ENCODE data around the gene CUL5. TPM values are rescaled to one million over a fixed set of nuclear protein-coding genes. Genes with fewer than 3 reads are reported as not detected.

The CUL5 gene
- total and polyA plus RNA-seq, 12 donors, result 4.2 to 114 (median 40.7) TPM

DNA sequence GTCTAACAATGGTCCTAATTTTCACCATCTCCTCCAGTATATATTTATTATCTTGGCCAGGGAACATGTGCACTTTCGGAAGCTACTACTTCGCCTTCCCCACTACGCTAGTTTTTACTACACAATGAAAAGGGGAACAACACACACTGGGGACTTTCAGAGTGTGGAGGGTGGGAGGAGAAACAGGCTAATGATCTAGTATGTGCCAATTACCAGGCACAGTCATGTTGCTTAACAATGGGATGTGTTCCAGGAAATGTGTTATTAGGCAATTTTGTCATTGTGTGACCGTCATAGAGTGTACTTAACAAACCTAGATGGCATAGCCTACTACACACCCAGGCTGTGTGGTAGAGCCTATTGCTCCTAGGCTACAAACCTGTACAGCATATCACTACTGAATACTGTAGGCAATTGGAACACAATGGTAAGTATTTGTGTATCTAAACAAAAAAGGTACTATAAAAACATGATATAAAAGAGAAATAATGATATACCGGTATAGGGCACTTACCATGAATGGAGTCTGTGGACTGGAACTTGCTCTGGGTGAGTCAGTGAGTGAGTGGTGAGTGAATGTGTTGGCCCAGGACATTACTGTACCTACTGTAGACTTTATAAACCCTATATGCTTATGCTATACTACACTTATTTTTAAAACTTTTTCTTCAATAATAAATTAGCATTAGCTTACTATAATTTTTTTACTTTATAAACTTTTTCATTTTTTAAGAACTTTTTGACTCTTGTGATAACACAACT is 20.1 kb upstream of the CUL5 start:
- WGBS, 4 donors, result 65 to 79% (median 74%) methylated on average over 5 of the region's 5 CpGs
- peak in 2 of 7 donors; percentile 3 to 25 for DNase-seq
- H3K9me3 ChIP-seq (replicated peaks in 1 of 3), result no peaks in the 10 kb centered on the region
- H3K4me3 ChIP-seq, result no peak overlapping the region
- intact Hi-C loops (cut with DNase I), result no loop called here
- no peak for TF ChIP-seq POLR2A (IDR thresholded peaks at IDR 0.05)
- TF ChIP-seq, protein P1, sequence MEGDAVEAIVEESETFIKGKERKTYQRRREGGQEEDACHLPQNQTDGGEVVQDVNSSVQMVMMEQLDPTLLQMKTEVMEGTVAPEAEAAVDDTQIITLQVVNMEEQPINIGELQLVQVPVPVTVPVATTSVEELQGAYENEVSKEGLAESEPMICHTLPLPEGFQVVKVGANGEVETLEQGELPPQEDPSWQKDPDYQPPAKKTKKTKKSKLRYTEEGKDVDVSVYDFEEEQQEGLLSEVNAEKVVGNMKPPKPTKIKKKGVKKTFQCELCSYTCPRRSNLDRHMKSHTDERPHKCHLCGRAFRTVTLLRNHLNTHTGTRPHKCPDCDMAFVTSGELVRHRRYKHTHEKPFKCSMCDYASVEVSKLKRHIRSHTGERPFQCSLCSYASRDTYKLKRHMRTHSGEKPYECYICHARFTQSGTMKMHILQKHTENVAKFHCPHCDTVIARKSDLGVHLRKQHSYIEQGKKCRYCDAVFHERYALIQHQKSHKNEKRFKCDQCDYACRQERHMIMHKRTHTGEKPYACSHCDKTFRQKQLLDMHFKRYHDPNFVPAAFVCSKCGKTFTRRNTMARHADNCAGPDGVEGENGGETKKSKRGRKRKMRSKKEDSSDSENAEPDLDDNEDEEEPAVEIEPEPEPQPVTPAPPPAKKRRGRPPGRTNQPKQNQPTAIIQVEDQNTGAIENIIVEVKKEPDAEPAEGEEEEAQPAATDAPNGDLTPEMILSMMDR (IDR thresholded peaks at IDR 0.05), result no peak
- H3K27me3 ChIP-seq, result no peaks in the 10 kb centered on the region
- no peaks in the 10 kb centered on the region for H3K4me1 ChIP-seq (replicated peaks in 1 of 2)
- H3K36me3 ChIP-seq (replicated peaks in 1 of 2), result no peaks in the 10 kb centered on the region
- H3K27ac ChIP-seq, result no peak overlapping the region

DNA sequence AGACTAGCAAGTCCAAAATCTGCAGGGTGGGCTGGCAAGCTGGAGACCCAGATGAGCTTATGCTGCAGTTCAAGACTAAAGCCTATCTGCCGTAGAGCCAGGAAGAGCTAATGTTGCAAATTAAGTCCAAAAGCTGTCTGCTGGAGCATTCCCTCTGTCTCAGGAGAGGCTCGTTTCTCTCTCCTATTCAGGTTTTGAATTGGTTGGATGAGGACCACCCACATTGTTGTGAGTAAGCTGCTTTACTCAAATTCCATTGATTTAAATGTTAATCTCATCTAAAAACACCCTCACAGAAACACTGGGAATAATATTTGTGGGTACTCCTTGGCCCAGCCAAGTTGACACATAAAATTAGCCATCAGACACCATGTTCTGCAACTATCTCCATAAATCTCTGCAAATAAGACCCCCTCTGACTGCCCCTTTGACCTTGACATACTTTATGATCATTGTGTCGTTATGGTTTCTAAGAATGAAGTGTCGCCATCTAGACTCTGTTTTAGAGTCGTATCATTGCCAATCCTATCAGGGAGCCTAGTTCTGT is 16.8 kb upstream of the CUL5 start:
- no peak overlapping the region for H3K4me3 ChIP-seq
- WGBS, 4 donors, result 59 to 72% (median 64%) methylated on average over 5 of the region's 5 CpGs
- intact Hi-C loops (cut with DNase I), result no loop called here
- H3K27ac ChIP-seq, result no peak overlapping the region
- no peaks in the 10 kb centered on the region for H3K9me3 ChIP-seq (replicated peaks in 1 of 3)
- no peak for DNase-seq
- no peaks in the 10 kb centered on the region for H3K36me3 ChIP-seq (replicated peaks in 1 of 2)
- H3K4me1 ChIP-seq (replicated peaks in 1 of 2), result no peaks in the 10 kb centered on the region
- H3K27me3 ChIP-seq, result no peaks in the 10 kb centered on the region
- TF ChIP-seq, protein P1 (IDR thresholded peaks at IDR 0.05), result no peak
- TF ChIP-seq POLR2A (IDR thresholded peaks at IDR 0.05), result no peak

DNA sequence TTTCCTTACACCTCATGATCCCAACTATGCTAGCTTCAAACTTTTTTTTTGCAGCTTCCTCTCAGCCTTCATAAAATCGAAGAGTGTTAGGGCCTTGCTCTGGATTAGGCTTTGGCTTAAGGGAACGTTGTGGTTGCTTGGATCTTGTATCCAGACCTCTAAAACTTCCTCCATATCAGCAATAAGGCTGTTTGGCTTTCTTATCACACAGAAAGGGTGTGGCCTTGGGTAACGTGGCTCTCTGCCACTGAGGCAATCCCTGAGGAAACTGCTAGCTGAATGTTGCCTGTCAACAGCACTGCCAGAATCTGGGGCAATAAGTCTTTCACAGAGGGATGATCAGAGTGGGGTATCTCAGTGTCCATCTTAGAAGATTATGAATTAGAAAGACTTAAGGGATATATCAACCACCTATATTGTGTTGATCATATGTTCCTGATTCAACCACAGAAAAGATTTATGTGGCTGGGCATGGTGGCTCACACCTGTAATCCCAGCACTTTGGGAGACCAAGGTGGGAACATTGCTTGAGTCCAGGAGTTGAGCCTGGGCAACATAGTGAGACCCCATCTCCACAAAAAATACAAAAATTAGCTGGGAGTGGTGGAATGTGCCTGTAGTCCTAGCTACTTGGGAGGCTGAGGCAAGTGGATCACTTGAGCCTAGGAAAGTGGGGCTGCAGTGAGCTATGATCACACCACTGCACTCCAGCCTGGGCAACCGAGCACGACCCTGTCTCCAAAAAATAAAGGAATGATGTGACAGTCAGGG is 12.5 kb upstream of the CUL5 start:
- Histone ChIP-seq H3K4me1 (replicated peaks in 1 of 2) (no peaks in the 10 kb centered on the region), H3K27me3 (no peaks in the 10 kb centered on the region), H3K4me3 (no peak overlapping the region), H3K36me3 (replicated peaks in 1 of 2) (no peaks in the 10 kb centered on the region), H3K27ac (no peak overlapping the region), H3K9me3 (replicated peaks in 1 of 3) (no peaks in the 10 kb centered on the region)
- intact Hi-C loops (cut with DNase I), result no loop called here
- TF ChIP-seq, protein P1 (IDR thresholded peaks at IDR 0.05), result no peak
- TF ChIP-seq POLR2A (IDR thresholded peaks at IDR 0.05), result no peak
- 36 to 48% (median 38%) methylated on average over 4 to 5 of the region's 5 CpGs for WGBS, 4 donors
- peak in 1 of 7 donors; percentile 38 for DNase-seq

DNA sequence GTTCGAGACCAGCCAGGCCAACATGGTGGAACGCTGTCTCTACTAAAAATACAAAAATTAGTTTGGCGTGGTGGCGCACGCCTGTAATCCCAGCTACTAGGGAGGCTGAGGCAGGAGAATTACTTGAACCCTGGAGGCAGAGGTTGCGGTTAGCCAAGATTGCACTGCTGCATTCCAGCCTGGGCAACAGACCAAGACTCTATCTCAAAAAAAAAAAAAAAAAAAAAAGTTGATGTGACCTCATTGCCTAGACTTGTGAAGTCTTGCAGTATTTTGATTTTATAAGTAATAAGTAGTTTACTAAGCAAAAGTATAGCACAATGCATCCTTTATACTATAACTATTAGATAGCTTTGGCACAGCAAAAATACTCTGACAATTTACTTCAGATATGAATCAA is 9.9 kb upstream of the CUL5 start:
- H3K36me3 ChIP-seq (replicated peaks in 1 of 2), result no peaks in the 10 kb centered on the region
- no peaks in the 10 kb centered on the region for H3K27me3 ChIP-seq
- no peak overlapping the region for H3K4me3 ChIP-seq
- intact Hi-C loops (cut with DNase I), result no loop called here
- TF ChIP-seq POLR2A (IDR thresholded peaks at IDR 0.05), result no peak
- 92 to 96% (median 94%) methylated on average over 6 of the region's 6 CpGs for WGBS, 4 donors
- no peaks in the 10 kb centered on the region for H3K9me3 ChIP-seq (replicated peaks in 1 of 3)
- no peaks in the 10 kb centered on the region for H3K4me1 ChIP-seq (replicated peaks in 1 of 2)
- H3K27ac ChIP-seq, result no peak overlapping the region
- no peak for DNase-seq
